HG02642 (cell line): ENCODE measurements around the gene TRPV5.
"Not testable (repeated sequence)": the region's sequence is repeated elsewhere in the genome, so short reads cannot be mapped to it uniquely, and the experiment has no call there.

ENCODE experiments used
- ATAC-seq: cut with Tn5 transposase; IDR thresholded peaks from one replicate; pipeline ENCODE4 v1.9.1; 2021; ENCODE audit warnings: mild to moderate bottlenecking; ENCODE audit not compliant: unreplicated experiment, poor library complexity

The TRPV5 gene

DNA sequence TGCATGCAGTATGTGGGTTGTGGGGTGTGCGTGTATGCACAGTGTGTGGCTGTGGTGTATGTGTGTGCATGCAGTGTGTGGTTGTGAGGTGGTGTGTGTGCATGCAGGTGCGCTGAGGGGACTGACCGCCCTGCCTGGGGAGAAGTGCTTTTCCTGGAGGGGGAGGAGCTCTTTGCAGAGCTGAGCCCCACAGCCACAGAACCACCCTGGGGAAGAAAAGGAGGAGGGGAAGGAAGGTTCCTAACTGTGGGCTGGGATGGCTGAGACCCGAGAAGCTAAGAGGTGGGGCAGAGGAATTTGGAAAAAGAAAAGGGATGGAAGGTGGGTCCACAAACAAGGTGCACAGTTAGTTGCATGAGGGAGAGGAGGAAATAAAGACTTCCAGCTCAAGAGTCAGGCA, at the start of gene TRPV5:
TRPV5 (minus strand) TSS at position 123 of the 400 bp plus-strand sequence. CDS start 287 bp downstream, outside the sequence.
- ATAC-seq, result no peak

DNA sequence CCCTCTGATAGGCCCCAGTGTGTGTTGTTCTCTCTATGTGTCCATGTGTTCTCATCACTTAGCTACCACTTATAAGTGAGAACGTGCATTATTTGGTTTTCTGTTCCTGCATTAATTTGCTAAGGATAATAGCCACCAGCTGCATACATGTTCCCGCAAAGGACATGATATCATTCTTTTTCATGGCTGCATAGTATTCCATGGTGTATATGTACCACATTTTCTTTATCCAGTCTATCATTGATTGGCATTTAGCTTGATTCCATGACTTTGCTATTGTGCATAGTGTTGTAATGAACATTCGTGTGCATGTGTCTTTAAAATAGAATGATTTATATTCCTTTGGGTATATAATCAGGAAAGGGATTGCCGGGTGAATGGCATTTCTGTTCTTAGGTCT, 44.9 kb upstream of the TRPV5 start:
- not testable (repeated sequence) for ATAC-seq

DNA sequence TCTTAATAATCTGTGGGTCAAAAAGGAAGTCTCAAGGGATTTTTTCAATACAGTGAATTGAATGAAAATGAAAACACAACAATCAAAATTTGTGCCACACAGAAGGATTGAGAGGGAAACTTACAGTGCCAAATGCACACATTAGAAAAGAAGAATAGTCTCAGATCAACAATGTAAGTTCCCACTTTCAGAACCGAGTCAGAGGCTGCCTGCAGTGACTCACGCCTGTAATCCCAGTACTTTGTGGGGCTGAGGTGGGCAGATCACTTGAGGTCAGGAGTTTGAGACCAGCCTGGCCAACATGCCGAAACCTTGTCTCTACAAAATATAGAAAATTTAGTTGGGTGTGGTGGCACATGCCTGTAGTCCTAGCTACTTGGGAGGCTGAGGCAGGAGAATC, 41.1 kb upstream of the TRPV5 start:
- ATAC-seq, result no peak

DNA sequence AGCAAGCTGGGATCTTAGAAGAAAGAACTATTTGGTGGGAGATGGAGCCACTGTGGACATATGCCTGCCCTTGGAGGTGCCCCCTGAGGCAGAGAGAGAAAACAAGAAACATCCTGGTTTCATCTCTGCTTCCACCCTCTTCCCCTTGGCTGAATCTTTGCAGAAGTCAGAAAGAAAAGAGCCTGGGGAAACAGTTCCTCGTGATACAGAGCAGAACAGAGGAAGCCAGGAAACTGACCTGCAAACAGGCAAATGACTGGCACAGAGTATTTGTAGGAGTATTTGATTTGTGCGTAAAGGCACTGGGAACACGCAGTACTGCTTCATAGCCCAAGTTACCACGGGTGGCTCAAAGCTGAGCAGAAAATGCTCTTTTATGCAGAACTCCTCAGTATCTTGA, 35.6 kb upstream of the TRPV5 start:
- no peak for ATAC-seq

DNA sequence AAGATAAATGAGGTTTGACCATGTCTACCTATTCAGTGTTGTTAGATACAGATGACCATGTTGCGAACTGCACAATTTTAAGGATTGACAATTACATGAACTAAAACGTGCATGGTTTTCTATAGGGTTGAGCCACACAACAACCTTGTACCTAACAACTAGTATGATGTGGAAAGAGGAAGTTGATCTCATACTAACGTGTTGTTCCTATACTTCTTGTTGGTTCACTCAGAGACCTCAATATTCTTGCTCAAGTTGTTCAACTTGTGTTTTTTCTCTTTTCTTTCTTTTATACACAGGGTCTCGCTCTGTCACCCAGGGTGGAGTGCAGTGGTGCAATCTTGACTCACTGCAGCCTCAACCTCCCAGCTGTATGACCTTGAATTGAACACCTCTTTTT, 34.7 kb upstream of the TRPV5 start:
- no peak for ATAC-seq

DNA sequence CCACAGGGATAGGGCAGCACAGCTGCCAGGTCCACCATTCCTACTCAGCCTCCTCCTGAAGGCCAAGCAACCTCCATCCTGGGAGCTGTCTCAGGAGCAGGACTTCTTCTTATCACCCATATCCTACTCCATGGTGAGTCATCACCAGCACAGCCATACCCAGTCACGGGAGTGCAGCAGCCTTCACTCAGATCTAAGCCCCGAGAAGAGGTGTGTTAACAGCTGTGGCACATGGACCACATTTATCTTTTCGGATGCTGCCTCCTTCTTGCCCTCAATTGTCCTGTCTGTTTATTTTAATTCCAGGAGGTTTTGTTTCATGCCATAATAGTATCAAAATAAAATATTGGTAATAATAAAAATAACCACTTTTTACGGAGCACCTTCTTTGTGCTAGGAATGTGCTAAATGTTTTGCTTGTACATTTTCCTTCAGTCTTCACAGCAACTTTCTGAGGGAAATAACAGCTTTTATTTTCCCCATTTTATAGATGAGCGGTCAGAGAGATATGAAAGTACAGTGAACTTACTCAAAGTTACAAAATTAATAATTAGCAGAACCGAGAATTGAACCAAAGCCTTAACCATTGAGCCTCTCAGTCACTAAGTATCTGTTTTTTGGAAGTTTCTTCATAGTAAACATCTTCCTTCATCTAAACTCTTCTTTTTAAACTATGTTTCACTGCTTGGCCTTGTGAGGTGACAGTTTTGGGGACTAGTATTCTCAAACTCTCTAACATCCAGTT, 31.1 kb upstream of the TRPV5 start:
- no peak for ATAC-seq

DNA sequence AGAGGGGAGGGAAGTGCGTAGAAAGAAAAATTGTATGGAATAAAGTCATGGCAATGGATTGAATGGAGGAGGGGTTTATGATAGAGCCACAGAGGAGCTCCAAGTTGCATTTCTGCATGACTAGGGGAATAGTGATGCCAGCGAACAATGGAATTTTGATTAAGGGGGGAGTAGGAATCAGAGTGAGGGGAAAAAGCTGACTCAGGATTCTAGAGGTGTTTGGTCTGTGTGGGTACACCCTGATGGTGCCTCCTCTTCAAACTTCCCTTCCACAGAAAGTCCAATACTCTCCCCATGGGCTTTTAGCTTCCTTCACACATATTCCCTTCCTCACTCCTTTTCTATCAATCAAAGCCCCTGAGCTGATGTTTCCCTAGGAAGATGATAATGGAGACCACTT, 30.4 kb upstream of the TRPV5 start:
- no peak for ATAC-seq

DNA sequence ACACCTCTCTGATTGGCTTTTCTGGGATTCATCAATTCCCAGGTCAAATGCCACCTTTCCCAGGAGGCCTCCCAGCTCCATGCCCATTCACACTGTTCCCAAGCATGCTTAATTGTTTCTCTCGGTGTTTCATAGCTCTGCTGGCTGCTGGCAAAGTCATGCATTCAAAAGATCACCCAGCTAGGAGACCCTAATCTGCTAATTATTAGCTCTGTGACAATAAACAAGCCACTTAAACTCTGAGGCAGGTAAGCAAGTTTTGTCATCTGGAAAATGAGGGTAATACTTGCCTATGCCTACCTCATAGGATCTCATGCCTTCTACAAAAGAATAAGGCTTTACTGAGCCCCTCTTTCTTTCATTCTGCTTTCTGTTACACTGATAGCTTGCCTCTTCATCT, 29.4 kb upstream of the TRPV5 start:
- ATAC-seq, result no peak

DNA sequence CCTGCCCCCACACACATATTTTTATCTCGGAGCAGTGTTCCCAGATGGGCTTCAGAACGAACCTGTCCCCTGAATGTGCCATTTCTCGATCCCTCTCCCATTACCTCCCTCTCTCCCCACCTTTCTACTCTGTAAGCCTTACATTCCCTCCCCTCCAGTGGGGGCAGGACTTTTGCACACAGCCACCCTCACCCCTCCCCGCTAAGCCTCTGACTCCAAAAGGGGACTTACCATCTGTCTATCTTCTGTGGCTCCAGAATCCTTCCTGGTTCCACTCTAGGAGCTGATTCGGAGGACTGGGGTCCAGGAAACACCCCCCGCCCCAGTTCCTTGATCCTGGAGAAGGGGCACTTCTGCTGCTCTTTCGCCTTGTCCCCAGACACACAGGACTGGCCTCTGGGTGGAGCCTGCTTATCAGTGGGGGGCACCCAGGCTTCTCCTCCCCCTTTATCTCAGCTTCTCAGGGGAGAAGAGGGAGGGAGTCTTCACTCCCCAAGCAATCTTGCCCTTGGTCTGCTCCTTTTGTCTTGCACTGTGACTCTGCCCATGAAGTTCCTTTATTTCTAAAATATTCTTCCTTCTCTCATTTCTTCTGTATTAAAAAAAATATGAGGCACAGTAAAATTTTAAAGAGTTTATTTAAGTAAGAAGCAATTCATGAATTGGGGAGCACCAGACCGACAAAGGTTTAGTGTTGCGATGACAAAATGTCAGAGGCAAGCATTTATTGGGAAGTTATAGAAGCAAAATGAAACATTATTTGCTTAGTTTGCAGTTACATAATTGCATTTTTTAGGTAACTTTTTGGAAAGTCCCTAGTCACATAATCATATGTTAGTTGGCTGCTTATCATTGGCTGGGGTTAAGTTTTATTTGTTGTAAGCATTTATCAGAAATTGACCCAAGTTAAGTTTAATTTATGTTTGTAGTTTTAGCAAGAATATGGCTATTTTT, 28.7 kb upstream of the TRPV5 start, which contains the start of gene KEL:
KEL (minus strand) TSS at position 391 of the 954 bp plus-strand sequence; CDS start at position 234, 157 bp downstream.
- ATAC-seq, result no peak

DNA sequence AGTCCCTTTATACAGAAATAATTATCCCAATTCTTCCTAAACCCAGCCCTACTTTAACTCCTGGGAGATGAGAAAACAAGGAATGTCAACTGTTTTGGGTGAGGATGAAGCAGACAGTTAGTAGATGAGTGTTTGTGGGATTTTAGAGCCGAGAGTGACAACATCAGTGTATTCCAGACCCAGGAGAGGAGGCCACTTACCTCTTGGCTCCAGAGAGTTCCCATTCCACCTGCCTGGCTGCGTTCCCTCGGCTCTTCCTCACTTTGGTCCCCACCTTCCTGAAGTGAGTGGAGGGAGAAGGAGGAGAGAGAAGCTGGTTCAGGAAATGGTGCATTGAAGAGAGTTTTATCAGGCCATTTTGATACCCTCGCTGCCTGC, 28.0 kb upstream of the TRPV5 start:
- ATAC-seq, result no peak

DNA sequence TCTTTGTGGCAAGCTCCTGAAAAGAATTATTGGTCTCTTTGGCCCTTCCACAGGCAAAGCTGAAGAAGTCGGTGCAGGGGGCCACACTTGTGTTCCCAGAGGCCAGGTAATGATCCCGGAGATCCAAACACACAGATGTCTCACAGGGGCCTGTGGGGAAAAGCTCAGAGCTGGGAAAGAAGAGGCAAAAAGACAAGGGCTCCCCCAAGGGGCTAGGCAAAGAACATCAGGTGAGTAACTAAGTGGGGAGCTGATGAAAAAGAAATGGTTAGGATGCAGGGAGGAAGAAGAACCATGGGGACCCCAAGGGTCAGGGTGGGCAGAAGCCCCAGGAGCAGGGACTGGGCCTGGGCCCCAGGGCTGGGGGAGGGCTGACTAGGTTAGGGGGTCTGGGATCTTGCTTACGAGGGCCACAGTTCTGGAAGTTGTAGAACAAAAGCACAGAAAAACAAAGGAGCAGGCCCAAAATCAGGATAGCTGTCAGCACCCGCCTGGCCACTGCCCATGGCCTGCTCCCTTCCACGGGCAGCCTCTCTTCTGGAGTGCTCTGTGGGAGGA, 27.5 kb upstream of the TRPV5 start:
- no peak for ATAC-seq

DNA sequence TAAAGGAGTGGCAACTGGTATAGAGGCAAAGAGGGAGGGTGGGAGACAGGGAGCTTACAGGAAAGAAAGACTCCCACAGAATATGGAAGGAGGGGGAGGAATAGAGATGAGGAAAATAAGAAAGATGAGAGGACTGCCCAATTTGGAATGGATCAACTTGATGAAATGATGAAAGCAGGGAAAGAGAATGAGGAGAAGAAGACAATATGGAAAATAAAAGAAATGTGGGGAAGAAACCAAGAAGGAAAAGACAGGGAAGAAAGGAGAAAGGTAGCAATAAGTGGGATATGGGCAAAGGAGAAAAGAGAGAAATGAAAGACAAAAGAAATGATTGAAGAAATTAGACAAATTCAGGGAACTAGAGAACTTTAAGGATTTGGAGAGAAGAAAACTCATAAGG, 25.7 kb upstream of the TRPV5 start:
- ATAC-seq, result no peak

DNA sequence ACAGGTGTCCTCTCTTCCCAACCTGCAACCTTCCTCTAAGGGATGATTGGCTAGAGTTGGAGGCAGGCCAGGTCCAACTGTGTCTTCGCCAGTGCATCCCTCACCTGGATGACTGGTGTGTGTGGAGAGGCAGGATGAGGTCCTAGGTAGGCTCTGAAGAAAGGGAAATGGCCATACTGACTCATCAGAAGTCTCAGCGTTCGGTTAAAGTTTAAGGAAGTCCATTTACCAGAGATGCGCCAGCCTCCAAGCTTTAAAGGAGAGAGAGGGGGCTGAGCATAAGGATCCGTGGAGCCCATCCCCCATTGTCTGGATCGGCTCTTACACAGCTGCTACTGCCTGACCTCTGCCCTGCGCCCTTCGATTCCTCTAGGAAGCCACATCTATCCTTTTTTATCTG, 24.2 kb upstream of the TRPV5 start:
- no peak for ATAC-seq

DNA sequence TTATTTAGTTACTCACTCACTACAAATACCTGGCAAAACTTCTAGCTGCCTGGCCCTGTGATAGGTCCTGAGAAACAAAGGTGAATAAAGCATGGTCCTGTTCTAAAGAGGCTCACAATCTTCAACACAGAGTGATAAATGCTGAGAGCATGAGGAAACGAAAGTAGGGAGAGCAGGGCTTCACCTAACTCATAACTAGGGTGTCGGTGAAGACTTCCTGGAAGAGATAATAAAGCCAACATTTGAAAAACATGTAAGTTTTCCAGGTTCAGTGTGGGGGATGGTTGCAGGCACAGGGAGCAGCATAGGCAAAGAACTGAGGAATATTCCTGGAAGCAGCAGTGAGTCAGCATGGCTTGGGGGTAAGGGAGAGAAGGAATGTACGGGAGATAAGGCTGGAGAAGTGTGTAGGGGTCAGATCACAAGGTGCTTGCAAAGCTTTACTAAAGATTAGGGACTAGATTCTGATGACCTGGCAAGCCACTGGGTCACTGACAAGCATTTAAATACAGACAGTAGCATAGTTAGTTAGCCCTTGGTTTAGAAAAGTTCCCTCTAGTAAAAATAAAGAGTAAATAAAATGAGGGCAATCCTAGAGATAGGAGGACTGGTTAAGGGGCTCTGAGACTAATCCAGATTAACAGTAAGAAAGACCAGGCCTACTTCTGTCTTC, 23.5 kb upstream of the TRPV5 start:
- ATAC-seq, result no peak

DNA sequence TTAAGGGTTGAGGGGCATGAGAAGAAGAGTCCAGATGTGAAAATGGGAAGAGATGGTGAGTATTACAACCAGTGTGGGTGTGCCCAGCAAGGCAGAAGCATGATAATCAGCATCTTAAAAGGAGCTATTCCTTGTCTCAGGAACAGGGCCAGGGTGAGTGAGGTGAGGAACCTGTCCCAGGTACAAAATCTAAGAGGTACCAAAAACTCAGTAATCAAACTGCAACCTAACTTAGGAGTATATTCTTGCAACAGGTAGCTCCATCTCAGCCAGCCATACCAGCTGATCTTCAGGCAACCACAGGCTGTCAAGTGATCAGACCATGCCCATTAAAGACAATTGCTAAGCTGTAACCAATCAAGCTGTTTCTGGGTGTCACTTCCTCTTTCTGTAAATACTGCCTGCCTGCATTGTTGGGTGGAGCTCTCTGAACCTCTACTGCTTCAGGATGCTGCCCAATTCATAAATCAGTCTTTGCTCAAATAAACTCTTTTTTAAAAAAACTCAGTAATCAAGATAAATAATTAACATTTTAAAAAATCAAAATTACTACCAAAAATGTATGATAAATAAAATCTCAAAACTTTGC, 21.2 kb upstream of the TRPV5 start:
- ATAC-seq, result no peak

DNA sequence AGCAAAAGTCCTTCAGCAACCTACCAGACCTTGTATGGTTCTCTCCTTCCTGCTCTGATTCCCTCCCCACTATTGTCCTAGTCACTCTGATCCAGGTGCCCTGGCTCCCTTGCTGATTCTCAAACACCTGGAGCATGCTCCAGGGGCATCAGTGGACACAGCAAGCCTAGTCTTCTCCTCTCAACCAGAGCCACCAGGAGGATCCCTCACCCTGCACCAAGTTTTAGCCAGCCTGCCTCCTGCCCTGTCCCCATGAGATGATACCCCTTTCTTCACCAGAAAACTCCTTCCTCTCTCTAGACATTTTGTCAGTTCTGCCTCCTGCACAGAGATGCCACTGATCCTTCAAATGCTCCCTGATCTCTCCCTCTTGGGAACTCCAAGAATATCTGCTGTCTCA, 16.7 kb upstream of the TRPV5 start:
- ATAC-seq, result no peak

DNA sequence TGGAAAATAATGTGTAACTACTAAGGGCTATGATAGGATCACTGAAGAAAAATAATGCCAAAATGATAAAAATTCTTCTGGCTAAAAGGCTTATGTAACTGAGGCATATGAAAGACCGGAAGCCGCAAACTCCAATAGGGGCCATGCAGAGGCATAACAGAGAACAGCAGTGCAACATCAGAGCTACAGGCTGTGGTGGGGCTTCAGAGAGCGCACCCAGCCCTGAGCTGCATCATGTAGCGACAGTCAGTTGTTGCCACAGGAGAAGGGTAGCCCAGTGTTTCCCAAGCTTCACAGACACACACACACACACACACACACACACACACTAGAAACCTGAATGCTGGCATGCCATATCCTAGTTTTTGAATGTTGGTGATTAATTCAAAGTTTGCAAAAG, 15.1 kb upstream of the TRPV5 start:
- ATAC-seq, result no peak

DNA sequence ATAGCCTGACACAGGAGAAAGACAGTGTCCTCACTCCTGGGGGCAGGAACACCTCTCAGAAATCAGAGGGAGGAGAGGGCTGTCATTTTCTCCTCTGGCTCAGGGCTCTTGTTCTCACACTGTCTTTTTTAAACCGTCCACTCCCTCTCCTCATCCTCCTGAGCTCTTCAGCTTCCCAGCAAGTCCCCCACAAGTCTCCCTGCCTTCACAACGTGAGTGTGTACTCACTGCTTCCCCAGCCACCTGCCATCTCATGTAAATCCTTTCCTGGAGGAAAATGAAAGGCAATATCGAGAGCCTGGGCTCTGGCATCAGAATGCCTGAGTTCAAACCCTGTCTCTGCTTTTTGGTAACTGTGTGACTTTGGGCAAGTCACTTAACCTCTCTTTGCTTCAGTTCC, 11.5 kb upstream of the TRPV5 start:
- no peak for ATAC-seq

DNA sequence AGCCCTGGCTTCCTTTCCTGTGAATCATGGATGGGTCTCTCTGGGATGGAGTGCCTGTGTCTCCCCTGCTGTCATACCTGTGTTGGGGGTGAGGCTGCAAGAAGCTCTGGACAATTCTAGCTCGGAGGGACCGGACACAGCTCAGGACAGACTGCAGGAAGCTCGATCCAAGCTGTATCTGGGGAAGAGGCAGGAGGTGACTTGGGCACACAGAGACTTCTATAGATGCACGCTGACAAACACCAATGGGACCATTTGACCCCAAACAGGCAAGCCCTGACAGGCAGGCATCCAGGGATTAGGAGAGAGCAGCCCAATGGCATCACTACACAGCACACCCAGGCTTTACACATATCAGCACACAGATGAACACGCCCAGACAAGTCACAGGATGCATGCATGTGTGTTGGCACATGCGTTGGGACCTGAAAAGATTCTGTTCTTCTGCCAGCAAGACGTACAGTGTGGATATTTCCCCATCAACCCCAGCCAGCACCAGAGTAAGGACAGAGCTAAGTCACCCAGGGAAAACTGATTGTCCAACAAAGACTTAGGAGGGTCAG, 10.2 kb upstream of the TRPV5 start:
- ATAC-seq, result no peak

DNA sequence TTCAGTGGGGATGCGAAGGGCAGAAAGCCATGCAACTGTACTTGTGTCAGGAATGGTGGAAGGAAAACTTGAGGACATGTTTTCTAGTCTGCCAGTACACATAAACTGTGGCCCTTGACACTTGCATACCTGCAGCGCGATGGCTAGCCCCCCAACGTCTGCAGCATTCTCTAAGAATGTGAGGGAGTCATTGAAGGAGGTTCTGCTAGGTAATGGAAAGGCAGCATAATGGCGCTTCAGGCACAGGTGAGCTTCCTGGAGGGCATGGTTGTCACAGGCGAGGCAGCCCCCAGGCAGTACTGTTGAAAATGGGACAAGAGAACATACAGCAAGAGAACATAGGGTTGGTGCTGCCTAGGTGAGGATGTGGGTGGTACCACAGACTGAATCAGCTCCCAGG, 9.2 kb upstream of the TRPV5 start:
- no peak for ATAC-seq
